HG02623 (cell line): ENCODE measurements around the gene INTS1.

Source experiments
- ATAC-seq: cut with Tn5 transposase; IDR thresholded peaks from one replicate; pipeline ENCODE4 v1.9.1; 2021; ENCODE audit warnings: moderate library complexity; ENCODE audit not compliant: unreplicated experiment

The INTS1 gene

GRCh38 chr7:1503816-1504775, at the start of gene INTS1:
INTS1 (minus strand) TSS chr7:1504389; CDS start chr7:1503960, 429 bp downstream.
- ATAC-seq, result peak; percentile 81

GRCh38 chr7:1553512-1554210, 49.5 kb upstream of the INTS1 start:
- no peak for ATAC-seq

DNA sequence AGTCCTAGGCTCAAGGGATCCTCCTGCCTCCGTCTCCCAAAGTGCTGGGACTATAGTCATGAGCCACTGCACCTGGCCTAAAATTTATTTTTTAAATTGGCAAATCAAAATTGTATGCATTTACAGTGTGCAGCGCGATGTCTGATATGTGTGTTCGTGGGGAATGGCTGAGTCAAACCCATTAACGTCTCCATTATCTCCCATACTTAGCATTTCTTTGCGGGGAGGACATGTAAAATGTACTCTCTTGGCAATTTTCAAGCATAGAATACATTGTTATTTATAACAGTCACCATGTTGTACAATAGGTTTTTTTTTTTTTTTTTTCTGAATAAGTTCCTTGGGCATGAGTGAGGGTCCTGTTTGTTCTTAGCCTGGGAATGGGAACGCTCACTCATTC, 48.0 kb upstream of the INTS1 start:
- no peak for ATAC-seq

DNA sequence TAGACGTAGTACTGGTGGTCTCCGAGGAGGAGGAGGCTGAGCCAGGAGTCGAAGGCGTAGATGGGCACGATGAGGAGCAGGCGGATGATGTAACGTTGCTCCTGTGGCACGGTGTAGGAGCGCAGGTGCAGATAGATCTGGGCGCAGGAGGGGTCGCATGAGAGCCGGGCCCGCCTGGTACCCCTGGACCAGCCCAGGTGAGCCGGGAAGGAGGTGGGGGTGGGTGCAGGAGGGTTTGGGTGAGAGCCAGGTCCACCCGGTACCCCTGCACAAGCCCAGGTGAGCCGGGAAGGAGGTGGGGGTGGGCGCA, 46.6 kb upstream of the INTS1 start:
- ATAC-seq, result no peak

DNA sequence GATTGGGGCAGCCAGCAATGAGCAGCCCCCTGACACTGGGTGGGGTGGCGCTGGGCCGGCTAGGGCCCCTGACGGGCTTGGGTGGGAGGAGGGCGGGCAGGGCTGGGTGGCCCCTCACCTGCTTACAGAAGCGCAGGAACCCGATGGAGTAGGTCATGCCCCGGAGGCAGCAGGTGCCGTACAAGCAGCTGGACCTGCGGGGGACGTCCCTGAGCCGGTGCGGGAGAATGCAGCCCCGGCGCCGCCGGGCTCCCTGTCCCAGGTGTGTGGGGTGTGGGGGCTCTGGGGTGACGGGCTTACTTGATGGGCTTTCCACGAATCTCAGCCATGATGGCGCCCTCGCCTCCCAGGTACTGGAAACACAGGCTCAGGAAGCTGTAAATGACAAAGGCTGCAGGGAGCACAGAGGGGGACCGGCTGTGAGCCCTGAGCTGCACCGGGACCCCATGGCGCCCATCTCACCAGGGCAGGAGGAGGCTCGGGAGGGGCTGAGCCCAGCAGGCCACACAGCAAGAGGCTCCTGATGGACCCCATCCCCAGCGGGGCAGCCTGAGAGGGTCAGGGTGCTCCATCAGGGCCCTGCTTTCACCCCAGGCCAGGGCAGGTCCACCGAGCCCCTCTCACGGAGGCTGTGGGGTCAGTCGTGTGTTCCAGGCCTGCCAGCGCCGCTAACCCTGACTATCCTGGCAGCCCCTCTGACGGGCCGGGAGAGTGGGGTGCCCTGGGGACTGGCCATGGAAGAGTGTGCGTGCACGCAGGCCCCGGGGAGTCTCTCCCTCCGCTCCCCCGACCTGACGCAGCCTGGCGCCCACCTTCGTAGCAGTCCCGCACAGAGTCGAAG, 46.0 kb upstream of the INTS1 start:
- ATAC-seq, result no peak

DNA sequence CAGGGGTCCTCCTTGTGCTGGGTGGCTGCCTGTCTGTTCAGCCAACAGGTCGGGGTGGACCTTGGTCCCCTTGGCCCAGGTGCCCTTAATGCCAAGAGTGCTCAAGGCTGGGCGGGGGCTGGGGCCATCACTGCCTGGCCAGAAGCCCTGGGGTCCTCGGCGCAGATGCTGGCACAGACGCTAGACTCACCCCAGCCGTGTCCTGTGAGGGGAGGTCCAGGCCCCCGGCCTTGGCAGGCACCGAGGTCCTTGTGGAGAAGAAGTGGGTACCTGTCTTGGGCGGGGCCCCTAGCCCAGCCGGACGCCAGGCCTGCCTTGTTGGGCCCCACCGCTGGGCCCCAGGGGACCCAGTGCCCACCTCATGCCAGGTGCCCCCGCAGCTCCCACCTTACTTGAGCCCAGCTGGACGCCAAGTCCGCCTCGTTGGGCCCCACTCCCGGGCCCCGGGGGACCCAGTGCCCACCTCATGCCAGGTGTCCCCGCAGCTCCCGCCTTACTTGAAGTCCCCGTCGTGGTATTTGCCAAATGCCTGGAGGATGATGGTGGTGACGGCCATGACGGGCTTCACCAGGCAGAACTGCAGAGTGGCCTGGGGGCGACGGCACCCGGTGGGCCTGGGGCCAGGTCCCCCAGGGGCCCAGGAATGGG, 45.3 kb upstream of the INTS1 start:
- ATAC-seq, result no peak

GRCh38 chr7:1548944-1549343, 44.8 kb upstream of the INTS1 start:
- no peak for ATAC-seq

DNA sequence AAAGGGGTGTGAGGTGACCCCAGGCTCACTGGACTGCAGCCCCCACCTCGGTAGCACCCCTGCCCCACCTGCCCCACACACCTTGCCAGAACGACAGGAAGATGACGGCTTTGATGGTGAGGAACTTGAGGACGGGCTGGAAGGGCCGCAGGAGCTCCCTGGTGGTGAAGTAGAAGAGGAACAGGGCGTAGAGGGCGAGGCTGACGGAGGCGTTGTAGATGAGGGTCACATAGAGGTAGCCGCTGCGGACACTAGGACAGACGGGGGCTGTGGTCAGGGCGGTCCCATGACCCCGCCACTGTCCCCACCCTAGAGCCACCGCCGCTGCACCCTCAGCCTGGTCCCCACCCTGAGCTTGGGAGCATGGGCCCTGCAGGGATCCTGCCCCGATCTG, 44.2 kb upstream of the INTS1 start:
- no peak for ATAC-seq

DNA sequence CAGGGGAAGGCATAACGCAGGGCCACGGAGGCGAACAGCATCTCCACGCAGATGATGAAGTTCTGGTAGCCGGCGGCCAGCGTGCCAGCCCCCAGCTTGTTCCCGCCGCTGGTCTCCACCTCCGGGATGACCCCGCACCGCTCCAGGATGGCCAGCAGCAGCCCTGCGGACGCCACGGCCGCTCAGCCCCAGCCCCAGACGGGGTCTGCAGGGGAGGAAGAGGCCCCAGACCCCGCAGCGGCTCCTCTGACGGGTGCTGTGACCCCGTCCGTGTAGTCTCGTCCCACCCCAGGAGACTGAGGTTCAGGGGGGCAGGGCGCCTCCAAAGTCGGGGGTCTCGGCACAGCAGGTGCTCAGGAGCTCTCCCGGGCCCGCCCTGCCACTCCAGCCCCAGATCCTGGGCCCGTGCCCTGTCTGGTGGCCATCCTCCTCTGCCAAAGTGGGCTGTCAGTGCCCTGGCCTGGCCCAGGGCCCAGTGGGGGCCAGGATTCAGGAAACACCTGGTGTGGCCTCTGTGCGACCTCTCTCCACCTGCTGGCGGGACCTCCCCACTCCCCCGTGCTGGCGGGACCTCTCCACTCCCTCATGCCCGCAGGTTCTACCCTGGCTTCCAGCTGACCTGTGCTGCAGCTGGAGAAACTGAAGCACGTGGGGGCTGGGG, 43.7 kb upstream of the INTS1 start:
- no peak for ATAC-seq

- ATAC-seq, result no peak
Observed at GRCh38 chr7:1546909-1547776, 43.0 kb upstream of the INTS1 start.

DNA sequence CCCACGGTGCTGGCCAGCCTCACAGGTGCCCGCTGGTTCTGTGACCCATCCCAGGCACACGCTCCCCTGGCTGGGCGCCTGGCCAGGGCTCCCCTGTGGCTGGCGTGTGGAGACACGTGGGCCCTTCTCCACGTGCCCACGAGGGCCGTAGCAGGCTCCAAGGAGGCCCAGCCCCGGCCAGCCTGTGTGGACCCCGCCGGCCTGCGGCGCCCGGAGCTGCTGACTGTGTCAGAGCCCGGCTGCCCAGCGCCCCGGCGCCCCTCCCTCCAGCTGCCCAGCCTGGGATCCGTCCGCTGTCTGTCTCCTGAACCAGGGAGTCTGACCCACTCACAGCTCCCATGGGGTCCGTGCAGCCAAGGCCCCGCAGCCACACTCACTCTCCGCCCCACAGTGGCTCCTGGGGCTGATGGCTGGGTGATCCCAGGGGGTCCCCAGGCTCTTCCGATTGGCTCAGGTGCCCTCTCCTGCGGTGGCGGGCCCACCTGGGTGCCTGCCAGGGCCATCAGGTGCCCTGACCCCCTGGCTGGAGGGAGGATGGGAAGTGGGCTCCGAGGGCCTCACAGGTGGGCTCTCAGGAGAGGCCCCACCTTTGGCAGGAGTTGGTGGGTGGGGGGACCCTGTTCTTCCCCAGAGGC, 42.2 kb upstream of the INTS1 start:
- ATAC-seq, result no peak

- ATAC-seq, result no peak
Observed at GRCh38 chr7:1545417-1546246, 41.4 kb upstream of the INTS1 start.

DNA sequence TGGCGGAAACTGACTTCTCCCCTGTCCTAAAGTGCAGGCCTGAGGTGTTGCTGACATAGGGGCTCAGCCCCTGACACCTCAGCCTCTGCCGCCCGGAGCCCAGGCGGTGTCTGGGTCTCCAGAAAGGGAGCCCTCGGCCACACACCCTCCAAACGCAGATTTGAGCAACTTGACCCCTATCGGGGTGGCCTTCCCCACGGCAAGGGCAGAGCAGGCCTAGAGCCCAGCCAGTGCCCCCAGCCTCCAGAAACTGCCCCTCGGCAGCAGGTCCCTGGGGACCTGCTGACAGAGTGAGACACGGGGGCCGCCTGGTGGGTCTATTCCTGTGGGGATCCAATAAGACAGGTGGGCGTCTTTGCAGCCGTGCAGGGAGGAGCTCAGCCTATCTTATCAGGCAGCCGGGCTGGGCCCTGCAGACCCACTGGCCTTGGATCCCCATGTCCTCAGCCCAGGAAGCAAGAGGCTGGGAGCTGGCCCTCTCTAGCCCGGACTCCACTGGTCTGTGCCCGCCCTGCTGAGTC, 40.8 kb upstream of the INTS1 start:
- no peak for ATAC-seq

- no peak for ATAC-seq
Observed at GRCh38 chr7:1544178-1544895, 40.1 kb upstream of the INTS1 start.

DNA sequence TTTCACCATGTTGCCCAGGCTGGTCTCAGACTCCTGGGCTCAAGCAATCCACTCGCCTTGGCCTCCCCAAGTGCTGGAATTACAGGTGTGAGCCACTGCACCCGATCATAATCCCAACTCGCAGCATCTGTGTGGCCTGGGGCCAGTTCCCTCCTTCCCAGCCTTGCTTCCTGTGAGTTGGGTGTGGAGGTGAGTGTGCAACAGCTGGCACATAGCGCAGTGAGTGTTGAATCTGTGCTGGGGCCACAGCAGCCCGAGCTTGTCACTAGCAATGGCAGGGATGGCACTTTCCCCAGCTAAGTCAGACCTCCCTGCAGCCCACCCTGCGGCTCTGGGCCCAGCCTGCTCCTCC, 39.6 kb upstream of the INTS1 start:
- no peak for ATAC-seq

- ATAC-seq, result no peak
Observed at GRCh38 chr7:1542841-1543747, 38.9 kb upstream of the INTS1 start.
